HG03025 (cell line): ENCODE data around the gene CUL4A.

Experiments used
- ATAC-seq: cut with Tn5 transposase; IDR thresholded peaks from one replicate; pipeline ENCODE4 v1.9.1; 2021; ENCODE audit warnings: mild to moderate bottlenecking, moderate library complexity; ENCODE audit not compliant: unreplicated experiment, low FRiP score

Gene CUL4A

GRCh38 chr13:113179374-113180230 lies 29.8 kb upstream of the CUL4A start:
- no peak for ATAC-seq

GRCh38 chr13:113182046-113182445 lies 27.4 kb upstream of the CUL4A start:
- ATAC-seq = no peak

- ATAC-seq = no peak
Observed at GRCh38 chr13:113183450-113184129, 25.8 kb upstream of the CUL4A start.

- ATAC-seq = no peak
Observed at GRCh38 chr13:113184568-113185440, 24.6 kb upstream of the CUL4A start.

GRCh38 chr13:113186061-113186900 lies 23.1 kb upstream of the CUL4A start:
- ATAC-seq = peak; percentile 87

GRCh38 chr13:113187263-113187669 lies 22.1 kb upstream of the CUL4A start:
- ATAC-seq = no peak

- no peak for ATAC-seq
Observed at GRCh38 chr13:113187883-113188665, 21.3 kb upstream of the CUL4A start.

- no peak for ATAC-seq
Observed at GRCh38 chr13:113190181-113190580, 19.2 kb upstream of the CUL4A start.

- no peak for ATAC-seq
Observed at GRCh38 chr13:113192279-113192678, 17.1 kb upstream of the CUL4A start.

GRCh38 chr13:113192902-113193301 lies 16.5 kb upstream of the CUL4A start:
- ATAC-seq = no peak

GRCh38 chr13:113195360-113195759 lies 14.1 kb upstream of the CUL4A start:
- ATAC-seq = no peak

GRCh38 chr13:113196970-113197737 lies 12.3 kb upstream of the CUL4A start:
- ATAC-seq = no peak

GRCh38 chr13:113201815-113202214 lies 7.6 kb upstream of the CUL4A start:
- ATAC-seq = no peak

- ATAC-seq = no peak
Observed at GRCh38 chr13:113202912-113203311, 6.5 kb upstream of the CUL4A start.

- no peak for ATAC-seq
Observed at GRCh38 chr13:113203507-113204377, 5.7 kb upstream of the CUL4A start.

GRCh38 chr13:113204378-113204734 lies 5.1 kb upstream of the CUL4A start:
- no peak for ATAC-seq

- ATAC-seq = no peak
Observed at GRCh38 chr13:113205428-113205931, 3.9 kb upstream of the CUL4A start.
